ENCODE measurements around the gene CFAP45.

GRCh38 chr1:159855709-159856108, 44.3 kb downstream of the CFAP45 start:
- TF ChIP-seq SMARCC2 (IDR thresholded peaks at IDR 0.05; ENCODE audit: low read depth) (no peak), CTCF (IDR thresholded peaks at IDR 0.05 in 2 of 3, conservative IDR thresholded peaks at IDR 0.05 in 1 of 3; ENCODE audit: insufficient read depth in 2 of 3, low read depth in 1 of 3, low read length in 3 of 3) (no peak)

Measured in K562 (cell line).